NCI-H2107 (cell line): ENCODE data around the gene KCNB1.
"Not testable (repeated sequence)": the region's sequence is repeated elsewhere in the genome, so short reads cannot be mapped to it uniquely, and the experiment has no call there.

Experiments used
- DNase-seq: peaks from one replicate; lab custom pipeline; 2025; lab: John Stamatoyannopoulos, UW

The KCNB1 gene

DNA sequence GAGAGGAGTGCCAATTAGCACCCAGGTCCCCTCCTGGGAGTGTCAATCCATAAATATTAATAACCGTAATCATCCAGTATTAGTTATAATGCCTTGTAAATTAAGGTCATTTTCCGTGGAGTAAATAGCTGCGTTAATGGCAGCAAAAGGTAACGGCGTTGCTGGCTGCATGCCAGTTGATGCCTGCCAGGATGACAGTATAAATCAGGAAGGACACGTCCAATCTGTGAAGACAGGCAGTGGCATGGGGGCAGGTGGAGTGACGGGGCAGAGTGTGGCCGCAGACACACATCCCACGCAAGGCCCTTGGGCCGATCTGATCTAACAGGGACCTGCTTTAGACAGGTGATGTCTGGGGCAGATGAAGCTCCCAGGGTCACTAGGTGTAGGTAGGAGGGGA, 49.1 kb downstream of the KCNB1 start:
- no peak for DNase-seq

DNA sequence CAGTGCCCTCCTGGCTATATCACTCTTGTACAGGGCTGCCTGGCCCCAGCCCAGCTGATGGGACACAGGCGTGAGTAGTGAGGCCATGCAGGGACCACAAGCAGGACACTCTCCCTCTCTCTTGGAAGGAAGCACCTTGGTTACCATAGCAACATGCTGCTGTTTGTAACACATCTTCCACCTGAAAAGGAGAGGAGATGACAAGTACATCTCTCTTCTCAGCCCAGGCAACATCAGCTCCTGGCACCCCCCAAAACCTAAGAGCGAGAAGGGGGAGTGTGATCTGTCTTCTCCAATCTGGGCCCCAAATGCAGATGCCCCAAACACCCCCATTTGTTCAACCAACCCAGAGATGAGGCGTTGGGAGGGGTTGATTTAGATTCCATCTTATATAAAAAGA, 49.9 kb downstream of the KCNB1 start:
- DNase-seq: no peak

DNA sequence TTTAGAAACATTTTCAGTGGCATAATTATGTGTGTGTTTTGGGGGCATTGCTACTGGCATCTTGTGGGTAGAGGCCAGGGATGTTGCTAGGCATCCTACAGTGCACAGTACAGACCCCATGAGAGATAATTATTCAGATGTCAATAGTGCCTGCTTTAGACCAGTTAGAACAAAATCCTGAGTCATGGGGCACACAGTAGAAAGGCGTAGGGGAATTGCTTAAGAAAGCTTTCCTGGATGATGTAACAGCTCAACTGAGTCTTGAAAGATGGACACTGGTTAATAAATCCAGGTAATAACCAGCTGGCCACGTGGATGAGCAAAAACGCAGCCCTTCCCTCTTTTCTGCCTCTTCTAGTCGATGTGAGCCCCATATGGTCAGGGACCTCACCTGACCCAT, 51.1 kb downstream of the KCNB1 start:
- DNase-seq: no peak

DNA sequence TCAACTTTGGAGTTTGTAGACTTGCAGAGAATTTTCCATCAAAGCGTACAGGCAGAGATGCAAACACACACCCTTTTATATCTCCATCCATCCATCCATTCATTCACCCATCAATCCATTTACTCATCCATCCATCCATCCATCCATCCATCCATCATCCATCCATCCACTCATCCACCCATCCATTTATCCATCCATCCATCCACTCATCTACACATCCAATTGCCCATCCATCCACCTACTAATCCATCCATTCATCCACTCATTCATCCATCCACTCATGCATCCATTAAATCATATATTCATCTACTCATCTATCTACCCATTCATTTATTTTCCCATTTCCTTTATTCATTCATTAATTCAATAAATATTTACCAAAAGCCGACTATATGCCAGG, 52.1 kb downstream of the KCNB1 start:
- DNase-seq: no peak

DNA sequence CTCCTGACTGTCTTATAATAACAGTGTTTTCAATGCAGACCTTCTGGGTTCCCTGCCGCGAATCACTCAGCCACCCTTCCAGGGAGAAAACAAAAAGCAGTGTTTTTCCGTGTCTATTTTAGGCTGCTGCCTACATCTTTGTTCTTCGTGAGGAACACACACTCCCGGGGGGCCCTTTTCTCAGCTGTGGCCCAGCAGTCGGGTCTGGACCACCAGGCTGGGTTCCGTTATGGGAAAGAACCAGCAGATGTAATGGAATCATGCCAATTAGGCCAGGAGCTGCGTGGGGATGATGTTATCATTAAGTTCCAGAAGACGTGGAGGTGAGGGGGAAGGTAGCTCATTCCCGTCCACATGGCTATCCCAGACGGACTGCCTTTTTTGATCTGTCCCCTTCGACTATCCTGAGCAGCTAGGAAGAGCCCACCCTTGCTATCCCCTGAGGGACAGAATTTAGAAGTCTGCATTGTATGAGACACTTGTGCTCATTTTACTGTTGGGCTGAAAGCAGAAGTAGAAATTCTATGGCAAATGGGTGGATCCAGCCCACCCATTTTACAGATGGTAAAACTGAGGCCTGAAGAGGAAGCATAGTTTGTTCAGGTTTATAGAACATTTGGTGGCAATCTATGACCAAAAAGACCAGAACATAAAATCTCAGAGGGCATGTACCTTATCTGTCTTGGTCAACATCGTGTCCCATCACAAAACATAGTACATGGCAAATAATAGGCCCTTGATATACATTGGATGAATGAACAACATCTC, 54.5 kb downstream of the KCNB1 start:
- DNase-seq: no peak

DNA sequence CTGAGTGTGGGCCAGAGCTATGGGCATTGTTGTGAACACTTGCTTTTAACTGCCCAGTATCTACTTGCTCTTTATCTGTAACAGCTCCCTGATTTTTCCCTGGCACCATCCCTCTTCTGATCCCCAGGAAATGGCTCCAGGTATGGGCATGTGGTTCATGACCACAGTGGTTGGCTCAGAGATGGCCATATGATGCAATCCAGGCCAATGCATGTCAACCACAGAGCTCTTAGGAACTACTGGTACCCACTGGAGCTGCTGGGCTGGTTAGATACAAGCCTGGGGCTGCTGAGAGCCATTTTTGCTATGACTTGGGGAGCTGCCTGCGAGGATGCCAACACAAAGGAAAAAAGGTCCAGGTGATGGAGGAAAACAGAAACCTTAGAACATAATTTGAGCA, 55.6 kb downstream of the KCNB1 start:
- no peak for DNase-seq

DNA sequence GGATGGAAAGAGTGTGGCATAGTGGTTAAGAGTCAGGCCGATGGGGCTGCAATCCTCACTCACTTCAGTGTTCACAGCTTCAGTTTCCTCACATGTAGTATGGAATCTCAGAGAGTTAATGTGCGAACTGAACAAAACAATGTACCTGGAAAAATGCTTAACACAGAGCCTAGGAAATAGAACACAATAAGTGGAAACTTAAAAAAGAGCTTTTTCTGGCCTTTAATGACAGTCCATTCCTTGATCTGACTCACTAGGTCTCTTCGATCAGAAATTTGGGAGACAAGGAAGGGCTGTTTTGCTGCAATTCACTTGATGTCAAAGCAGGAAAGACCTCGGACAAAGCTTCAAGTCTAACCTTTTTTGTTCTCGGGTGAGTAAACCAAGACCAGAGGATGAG, 56.1 kb downstream of the KCNB1 start:
- no peak for DNase-seq

DNA sequence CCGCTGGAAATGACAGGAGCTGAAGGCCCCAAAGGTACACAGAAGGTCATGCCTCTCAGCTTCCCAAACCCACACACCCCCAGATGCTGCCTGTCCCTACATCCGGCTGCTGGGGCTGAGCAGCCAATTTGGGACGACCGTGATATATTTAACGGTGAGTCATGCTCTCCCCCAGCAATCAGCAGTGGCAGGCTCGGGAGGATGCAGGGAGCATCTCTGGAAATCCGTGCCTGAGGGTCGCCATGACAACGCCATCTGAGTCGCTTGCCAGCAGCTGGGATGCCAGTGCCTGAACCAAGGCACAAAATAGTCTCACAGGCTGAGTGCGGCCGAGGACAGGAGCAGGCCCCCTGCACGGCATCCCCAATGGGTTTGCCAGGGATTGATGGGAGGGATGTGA, 57.9 kb downstream of the KCNB1 start:
- no peak for DNase-seq

DNA sequence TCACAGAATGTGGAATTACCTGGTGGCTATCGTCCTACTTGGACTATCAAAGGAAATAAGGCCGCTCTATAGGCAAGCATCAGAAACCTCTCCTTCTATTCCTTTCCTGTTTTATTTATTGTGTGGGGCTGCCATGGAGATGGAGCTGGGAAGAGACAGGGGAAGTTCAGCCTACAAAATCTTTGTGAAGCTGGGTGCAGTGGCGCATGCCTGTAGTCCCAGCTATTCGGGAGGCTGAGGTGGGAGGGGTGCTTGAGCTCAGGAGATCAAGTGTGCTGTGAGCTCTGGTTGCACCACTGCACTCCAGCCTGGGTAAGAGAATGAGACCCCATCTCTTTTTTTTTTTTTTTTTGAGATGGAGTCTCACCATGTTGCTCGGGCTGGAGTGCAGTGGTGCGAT, 60.3 kb downstream of the KCNB1 start:
- DNase-seq: no peak

DNA sequence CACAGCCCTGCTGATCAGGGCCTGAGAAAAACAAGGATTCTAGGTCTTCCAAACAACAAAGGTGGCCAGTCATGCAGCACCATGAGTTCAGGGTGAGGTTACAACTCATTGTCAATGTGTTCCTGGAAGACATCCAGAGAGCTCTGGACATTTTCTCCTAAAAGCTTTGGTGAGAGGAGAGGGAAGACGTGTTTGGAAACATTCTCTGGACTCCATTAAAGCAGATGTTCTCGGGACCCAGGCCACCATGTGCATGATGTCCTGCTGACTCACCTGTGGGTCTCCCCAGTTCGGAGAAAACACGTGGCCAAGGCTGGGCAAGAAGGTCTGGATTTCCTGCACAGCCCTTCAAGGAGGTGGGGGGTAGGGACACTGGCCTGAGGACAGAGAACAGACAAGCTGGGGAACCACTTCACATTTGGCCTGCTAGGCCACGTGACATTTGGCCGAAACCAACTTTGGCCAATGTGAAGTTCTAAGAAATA, 61.6 kb downstream of the KCNB1 start:
- no peak for DNase-seq

DNA sequence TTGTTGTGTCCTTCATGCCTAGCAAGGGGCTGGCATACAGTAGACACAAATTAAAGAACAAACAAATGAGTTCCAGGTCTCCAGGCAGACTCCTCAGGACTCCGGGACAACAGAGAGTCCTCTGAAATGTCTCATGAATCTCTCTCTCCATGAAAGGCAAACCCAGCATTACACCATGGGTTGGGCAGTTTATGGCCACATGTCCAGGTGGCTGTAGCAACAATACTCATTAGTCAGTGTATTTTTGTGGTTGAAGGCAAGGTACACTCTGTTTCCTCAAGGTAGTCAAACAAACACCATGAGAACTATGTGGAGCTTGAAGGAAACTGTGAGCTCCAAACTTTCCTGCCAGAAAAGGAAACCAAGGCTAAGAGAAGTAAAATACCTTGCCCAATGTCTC, 62.2 kb downstream of the KCNB1 start:
- DNase-seq: no peak

DNA sequence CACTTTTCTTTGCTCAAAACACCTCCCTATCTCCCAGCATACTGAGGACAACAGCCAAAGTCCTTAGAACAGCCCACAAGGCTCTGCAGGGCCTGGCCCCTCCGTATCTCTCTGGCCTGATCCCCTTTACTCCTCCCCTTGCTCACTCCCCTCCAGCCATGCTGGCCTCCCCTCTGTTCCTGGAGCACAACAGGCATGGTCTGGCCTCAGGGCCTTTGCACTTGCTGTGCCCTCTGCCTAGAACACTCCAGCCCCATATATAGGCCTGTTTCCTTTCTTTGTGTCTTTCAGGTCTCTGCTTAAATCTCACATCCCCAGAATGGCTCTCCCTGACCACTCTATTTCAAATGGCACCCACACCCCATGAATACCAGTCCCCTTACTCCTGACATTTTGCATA, 62.7 kb downstream of the KCNB1 start:
- DNase-seq: no peak

DNA sequence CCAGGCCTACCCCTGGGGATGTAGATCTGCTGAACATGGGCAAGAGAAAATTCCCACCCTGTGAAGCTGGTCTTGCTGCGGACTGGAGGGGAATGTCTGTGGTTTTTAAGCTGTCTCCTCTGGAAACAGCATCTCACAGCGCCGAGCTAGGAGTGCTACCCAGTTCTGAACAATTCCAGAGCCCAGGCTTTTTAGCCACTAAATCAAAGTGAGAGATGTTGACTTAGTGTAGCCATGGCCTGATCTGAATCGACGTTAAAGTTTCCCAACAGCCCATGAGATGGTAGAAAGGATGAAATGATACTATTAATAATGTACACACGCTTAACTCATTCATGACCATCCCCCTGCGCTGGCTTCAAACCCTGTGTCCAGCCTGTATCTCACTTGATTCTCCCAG, 63.7 kb downstream of the KCNB1 start:
- no peak for DNase-seq

DNA sequence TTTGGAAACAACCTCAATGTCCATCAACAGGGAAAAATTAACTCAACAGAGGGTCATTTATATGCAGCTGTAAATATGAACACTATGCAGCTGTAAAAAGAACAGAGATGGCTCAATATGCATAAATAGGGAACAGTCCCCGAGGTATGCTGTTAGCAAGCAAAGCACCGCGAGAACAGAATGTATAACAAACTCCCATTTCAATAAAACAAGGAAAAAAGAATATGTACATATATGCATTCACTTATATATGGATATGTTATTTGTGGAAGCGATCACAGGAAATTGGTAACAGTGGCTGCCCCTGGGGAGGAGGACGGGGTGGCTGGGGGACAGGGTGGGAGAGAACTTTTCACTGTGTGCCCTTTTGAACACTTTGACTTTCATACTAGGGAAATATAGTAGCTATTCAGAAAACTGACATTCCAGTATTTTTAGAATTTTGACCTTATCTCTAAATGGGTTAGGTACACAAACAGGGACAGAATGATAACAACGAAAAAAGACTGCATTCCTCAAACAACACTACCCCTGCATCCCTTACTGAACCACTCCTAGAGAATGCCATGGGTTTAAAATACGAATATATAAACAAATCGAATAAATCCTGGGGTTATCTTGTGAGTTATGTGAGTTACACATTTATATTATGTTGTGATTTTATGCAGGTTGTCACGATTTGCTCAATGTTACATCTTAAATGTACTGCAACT, 64.5 kb downstream of the KCNB1 start:
- DNase-seq: no peak

DNA sequence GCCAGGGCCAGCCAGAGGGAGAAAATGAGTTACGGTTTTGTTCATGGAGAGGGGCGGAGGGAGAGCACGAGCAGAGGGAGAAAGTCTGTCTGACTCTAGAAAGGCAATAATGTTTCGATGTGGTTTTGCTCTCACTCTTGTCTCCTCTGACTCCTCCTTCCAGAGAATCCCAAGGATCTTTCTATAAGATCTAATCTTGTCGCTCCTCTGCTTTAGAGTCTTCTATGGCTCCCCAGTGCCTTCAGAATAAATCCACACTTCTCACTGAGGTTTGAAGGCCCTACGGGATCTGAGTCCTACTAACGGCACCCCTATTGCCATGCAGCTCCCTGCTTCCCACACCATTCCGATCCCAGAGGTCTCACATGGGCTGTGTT, 66.8 kb downstream of the KCNB1 start:
- DNase-seq: no peak

DNA sequence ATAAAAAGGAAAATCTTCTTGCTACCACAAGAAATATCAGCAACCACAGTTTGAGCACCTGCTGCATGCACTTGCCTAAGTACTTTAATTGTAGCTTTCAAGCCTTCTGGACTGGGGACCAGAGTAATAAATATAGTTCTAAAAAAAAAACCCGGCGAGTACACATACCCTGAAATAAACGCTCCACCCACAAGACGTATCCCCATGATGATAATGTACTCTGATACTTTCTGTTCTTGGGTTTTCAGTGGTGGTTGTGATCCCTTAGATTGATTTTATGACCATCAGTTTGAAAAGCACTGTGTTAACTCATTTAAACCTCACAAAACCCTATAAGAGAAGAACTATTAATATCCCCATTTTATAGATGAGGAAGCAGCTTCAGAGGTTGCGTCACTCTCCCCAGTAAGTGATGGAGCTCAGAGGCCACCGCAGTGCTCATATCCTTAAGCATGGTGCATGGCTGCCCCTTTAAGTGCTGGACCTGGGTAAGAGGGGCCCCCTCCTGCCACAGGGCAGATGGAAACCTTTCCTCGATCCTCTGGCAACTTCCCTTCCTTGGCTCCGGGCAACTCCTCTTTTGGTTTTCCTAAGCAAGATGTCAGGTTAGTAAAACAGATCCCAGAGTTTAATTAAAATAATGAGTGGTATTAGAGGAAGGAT, 67.3 kb downstream of the KCNB1 start:
- no peak for DNase-seq

DNA sequence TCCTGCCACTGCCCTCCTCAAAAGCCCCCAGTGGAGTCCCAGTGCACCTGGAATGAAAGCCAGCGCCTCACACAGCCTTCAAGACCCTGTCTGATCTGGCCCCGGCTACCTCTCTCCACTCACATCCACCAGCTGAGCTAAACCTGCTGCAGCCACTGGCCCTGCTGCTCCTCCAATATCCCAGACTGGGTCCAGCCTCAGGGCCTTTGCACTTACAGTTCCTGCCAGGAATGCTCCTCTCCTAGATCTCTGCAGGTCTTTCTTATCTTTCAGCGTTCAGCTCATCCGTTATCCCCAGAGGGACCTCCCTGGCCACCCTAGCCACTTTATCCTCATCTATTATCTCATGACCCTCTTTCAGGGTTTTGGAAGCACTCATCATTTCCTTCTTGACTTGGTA, 68.8 kb downstream of the KCNB1 start:
- no peak for DNase-seq

DNA sequence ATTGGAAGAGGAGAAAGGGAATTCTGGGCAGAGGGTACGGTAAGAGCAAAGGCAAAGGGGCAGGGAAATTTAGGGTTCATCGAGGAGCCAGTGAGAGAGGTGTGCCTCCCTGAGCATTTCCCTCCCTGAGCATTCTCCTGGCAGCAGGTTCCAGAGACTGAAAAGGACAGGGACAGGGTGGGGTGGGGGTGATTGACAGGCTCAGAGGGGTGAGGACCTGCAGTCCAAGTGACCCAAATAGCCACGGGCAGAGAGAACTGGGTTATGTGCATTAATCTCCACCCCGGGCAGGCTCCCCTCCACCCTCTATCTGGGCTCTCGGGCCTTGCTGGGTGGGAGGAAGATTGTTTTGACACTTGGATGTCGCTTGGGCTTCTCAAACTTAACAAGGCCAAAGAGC, 69.5 kb downstream of the KCNB1 start:
- DNase-seq: no peak

DNA sequence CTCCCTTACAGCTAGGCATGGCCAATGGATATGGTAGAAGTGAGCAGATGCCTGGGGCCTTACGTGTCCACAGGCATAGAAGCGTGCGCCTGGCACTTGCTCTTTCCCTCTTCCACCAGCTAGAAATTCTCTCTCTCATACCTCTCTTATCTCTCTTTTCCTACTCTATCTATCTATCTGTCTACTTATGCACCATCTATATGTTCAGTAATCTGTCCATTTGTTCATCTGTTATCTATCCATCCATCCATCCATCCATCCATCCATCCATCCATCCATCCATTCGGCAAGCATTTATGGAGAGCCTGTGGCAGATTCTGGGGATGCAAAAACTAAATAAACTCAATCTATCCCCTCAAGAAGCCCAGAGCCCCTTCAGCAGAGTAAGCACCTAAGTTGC, 70.2 kb downstream of the KCNB1 start:
- no peak for DNase-seq

DNA sequence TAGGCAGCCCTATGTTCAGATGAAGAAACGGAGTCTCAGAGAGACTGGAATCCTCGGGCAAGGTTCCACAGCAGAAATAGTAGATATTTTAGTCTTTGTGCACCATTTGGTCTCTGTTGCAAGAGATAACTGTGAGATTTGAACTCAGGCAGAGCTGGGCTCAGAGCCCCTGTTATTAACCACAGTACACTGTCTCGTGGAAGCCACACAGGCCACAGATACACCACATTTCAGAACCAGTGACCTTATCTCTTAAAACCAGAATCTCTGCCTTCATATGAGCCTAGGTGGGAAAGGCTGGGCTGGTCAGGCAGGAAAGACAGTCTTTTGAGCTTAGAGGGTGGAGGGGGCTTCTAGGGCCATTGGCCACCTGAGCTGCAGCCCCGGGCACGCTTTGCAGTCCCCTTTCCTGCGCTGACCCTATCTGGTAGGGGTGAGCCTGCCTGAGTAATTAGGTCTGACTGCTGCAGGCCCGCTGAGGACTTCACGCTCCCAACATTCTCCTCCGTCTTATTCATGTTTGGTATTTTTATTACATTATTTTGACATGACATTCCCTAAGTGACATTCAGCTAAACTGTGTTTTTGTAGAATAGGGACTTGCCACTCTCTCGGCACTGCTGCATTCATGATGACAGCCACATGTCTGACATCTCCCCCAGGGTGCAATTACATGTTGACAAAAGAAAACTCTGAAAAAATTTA, 71.1 kb downstream of the KCNB1 start:
- DNase-seq: no peak

DNA sequence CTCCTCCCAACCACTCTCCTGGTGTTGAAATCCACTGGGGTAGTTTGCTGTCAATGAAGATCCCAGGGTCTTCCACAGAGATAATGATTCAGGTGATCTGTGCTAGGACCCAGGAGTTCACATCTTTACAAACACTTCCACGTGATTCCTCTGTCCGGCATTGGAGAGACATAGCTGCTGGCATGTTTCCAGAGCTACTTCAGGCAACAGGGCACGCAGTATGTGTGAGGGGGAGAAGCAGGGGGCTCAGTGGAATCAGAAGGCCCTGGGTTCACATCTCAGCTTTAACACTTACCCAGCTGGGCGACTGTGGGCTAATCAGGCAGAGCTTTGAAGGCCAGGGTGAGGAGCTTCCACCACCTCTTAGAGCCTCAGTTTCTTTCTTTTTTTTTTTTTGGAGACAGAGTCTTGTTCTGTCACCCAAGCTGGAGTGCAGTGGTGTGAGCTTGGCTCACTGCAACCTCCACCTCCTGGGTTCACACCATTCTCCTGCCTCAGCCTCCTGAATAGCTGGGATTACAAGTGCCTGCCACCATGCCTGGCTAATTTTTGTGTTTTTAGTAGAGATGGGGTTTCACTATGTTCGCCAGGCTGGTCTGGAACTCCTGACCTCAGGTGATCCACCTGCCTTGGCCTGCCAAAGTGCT, 72.4 kb downstream of the KCNB1 start:
- DNase-seq: not testable (repeated sequence)
